Ishikawa (cell line): ENCODE data around the gene CCNL1.

Source experiments
- CEBPB ChIP-seq: IDR thresholded peaks from 2 replicates; pipeline ENCODE4 v1.6.1; 2012
- CREB1 ChIP-seq: IDR thresholded peaks from 2 replicates; pipeline ENCODE4 v1.6.1; 2012; ENCODE audit warnings: low read depth
- EGR1 ChIP-seq: IDR thresholded peaks from 2 replicates; pipeline ENCODE4 v1.6.1; 2012
- EP300 ChIP-seq: IDR thresholded peaks from 2 replicates; pipeline ENCODE4 v1.6.1; 2012; ENCODE audit warnings: borderline replicate concordance
- FOXM1 ChIP-seq: IDR thresholded peaks from 2 replicates; pipeline ENCODE4 v1.6.1; 2012; ENCODE audit warnings: low read depth, borderline replicate concordance
- NFIC ChIP-seq: IDR thresholded peaks from 2 replicates; pipeline ENCODE4 v1.6.1; 2012
- RAD21 ChIP-seq: IDR thresholded peaks from 2 replicates; pipeline ENCODE4 v1.6.1; 2012; ENCODE audit warnings: low read depth
- TAF1 ChIP-seq: IDR thresholded peaks from 2 replicates; pipeline ENCODE4 v1.6.1; 2012; ENCODE audit warnings: low read depth, mild to moderate bottlenecking
- TCF12 ChIP-seq: IDR thresholded peaks from 2 replicates; pipeline ENCODE4 v1.6.1; 2012; ENCODE audit warnings: low read depth
- TEAD4 ChIP-seq: IDR thresholded peaks from 2 replicates; pipeline ENCODE4 v1.6.1; 2012
- YY1 ChIP-seq: IDR thresholded peaks from 2 replicates; pipeline ENCODE4 v1.6.1; 2012; ENCODE audit warnings: low read depth
- ZBTB7A ChIP-seq: IDR thresholded peaks from 2 replicates; pipeline ENCODE4 v1.6.1; 2012; ENCODE audit warnings: low read depth
- TF ChIP-seq, protein P1 (sequence below): IDR thresholded peaks from 2 replicates; pipeline ENCODE4 v1.6.1; 2012
- TF ChIP-seq, protein P2 (sequence below): IDR thresholded peaks from 2 replicates; pipeline ENCODE4 v1.6.1; 2012
- TF ChIP-seq, protein P3 (sequence below): IDR thresholded peaks from 2 replicates; pipeline ENCODE4 v1.6.1; 2012; ENCODE audit warnings: low read depth, mild to moderate bottlenecking

The CCNL1 gene

DNA sequence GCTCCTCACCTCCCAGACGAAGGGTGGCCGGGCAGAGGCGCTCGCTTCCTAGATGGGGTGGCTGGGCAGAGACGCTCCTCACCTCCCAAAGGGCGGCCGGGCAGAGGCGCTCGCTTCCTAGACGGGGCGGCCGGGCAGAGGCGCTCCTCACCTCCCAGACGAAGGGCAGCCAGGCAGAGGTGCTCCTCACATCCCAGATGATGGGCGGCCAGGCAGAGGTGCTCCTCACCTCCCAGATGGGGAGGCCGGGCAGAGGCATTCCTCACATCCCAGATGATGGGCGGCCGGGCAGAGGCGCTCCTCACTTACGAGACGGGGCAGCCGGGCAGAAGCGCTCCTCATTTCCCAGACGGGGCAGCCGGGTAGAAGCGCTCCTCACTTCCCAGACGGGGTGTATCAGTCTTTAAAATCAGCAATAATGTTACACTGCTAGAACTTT, 19.4 kb upstream of the CCNL1 start:
- no peak for TF ChIP-seq NFIC
- TF ChIP-seq, protein P1, sequence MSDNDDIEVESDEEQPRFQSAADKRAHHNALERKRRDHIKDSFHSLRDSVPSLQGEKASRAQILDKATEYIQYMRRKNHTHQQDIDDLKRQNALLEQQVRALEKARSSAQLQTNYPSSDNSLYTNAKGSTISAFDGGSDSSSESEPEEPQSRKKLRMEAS: no peak
- TF ChIP-seq, protein P2, sequence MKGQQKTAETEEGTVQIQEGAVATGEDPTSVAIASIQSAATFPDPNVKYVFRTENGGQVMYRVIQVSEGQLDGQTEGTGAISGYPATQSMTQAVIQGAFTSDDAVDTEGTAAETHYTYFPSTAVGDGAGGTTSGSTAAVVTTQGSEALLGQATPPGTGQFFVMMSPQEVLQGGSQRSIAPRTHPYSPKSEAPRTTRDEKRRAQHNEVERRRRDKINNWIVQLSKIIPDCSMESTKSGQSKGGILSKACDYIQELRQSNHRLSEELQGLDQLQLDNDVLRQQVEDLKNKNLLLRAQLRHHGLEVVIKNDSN: no peak
- no peak for TF ChIP-seq TAF1
- no peak for TF ChIP-seq FOXM1
- no peak for TF ChIP-seq EP300
- TF ChIP-seq EGR1: no peak
- no peak for TF ChIP-seq ZBTB7A
- no peak for TF ChIP-seq RAD21
- no peak for TF ChIP-seq CEBPB
- no peak for TF ChIP-seq CREB1
- no peak for TF ChIP-seq TCF12
- TF ChIP-seq, protein P3, sequence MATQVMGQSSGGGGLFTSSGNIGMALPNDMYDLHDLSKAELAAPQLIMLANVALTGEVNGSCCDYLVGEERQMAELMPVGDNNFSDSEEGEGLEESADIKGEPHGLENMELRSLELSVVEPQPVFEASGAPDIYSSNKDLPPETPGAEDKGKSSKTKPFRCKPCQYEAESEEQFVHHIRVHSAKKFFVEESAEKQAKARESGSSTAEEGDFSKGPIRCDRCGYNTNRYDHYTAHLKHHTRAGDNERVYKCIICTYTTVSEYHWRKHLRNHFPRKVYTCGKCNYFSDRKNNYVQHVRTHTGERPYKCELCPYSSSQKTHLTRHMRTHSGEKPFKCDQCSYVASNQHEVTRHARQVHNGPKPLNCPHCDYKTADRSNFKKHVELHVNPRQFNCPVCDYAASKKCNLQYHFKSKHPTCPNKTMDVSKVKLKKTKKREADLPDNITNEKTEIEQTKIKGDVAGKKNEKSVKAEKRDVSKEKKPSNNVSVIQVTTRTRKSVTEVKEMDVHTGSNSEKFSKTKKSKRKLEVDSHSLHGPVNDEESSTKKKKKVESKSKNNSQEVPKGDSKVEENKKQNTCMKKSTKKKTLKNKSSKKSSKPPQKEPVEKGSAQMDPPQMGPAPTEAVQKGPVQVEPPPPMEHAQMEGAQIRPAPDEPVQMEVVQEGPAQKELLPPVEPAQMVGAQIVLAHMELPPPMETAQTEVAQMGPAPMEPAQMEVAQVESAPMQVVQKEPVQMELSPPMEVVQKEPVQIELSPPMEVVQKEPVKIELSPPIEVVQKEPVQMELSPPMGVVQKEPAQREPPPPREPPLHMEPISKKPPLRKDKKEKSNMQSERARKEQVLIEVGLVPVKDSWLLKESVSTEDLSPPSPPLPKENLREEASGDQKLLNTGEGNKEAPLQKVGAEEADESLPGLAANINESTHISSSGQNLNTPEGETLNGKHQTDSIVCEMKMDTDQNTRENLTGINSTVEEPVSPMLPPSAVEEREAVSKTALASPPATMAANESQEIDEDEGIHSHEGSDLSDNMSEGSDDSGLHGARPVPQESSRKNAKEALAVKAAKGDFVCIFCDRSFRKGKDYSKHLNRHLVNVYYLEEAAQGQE: no peak
- TF ChIP-seq YY1: no peak
- no peak for TF ChIP-seq TEAD4

DNA sequence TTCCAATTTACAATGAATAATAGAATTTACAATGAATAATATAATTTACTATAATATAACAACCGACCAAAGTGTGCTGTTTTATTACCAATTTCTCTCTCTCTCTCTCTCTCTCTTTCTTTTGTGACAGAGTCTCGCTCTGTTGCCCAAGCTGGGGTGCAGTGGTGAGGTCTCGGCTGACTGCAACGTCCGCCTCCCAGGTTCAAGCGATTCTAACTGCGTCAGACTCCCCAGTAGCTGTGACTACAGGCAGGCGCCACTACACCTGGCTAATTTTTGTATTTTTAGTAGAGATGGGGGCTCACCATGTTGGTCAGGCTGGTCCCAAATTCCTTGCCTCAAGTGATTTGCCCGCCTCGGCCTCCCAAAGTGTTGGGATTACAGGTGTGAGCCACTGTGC, 17.0 kb upstream of the CCNL1 start:
- TF ChIP-seq, protein P2: no peak
- TF ChIP-seq TAF1 (no peak), EP300 (no peak), FOXM1 (no peak), NFIC (no peak)

DNA sequence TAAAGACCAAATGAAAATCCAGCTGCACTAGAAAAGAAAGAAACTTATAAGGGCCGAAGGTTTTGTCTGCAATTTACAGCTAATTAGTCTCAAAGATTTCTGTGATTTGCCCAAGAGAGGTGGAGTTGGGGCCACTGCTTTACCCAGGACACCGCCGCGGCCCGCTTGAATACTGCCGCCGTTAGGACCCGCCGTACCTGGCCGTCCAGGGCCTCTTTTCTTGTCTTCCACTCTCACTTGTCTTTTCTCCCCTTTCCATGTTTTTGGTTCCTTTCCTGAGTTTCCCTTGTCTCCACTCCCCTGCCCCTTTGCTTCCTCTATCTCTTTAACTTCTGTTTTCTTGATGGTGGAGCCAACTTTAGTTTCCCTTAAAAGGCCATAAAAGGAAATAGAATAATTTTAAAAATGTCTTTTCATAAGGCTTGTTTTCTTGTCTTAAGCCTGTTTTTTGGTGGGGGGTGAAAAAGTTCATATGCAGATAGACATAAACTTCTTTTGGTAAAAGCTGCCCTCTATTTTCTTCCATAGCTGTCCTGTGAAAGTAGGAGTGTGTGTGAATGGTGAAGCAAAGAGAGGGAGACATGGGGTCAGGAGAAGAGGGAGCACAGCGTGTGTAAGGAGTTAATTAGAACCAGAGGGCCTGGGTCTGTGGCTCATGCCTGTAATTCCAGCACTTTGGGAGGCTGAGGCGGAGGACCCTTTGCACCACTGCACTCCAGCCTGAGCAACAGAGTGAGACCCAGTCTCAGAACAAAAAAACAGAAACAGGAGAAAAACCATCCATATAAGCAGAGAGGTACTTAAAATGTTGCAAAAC, 16.0 kb upstream of the CCNL1 start:
- TF ChIP-seq FOXM1: no peak
- TF ChIP-seq EGR1: no peak
- TF ChIP-seq TEAD4: no peak

DNA sequence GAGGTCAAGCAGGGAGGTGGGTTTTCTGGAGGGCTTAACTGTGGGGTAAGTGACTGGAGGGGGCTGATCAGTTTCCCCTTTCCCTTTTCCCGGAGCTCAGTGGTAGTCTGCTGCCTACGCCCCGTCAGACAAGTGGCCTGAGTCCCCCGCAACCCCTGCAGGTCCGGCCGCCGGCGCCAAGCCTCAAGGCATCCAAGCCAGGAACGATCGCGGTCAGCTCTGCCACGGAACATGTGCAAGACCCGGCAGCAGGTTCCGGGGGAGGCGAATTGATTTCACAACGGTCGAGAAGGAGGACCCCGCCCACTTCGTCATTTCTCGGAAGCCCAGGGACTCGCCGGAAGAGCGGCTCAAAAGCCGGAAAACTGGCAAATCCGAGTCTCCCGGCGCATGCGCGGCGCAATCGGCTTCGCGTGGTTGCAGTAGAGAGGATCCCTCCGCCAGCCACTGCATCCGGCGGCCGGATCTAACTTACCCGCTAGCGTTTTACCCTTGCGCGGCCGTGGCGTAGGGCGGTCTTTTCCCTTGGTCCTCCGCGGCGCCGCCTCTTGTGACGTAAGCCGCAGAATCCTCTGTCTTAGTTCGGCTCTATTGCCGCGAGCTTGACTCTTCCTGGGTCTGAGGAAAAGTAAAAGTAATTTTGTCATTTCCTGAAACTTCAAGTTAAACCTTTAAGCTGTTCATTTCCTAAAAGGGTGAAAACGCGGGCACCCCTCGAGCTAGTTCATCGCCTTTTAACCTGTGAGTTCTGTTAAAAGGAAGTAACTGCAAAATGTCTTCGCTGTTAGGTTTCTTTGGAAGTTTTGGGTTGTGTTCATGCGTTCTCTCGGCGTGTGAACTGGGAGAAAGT, 14.9 kb upstream of the CCNL1 start:
- TF ChIP-seq, protein P3: no peak
- TF ChIP-seq TEAD4 (0 out of 2 replicates have a peak, but pooled peaks have one; percentile 8), FOXM1 (peak; percentile 69), EGR1 (peak; percentile 28; the same call in 1 of the 2 replicates), CEBPB (peak; percentile 95), TCF12 (peak; percentile 54), TAF1 (peak; percentile 93), EP300 (no peak), YY1 (peak; percentile 62), NFIC (no peak), CREB1 (peak; percentile 85), RAD21 (no peak), ZBTB7A (no peak)
- TF ChIP-seq, protein P2: no peak
- TF ChIP-seq, protein P1: peak; percentile 94

DNA sequence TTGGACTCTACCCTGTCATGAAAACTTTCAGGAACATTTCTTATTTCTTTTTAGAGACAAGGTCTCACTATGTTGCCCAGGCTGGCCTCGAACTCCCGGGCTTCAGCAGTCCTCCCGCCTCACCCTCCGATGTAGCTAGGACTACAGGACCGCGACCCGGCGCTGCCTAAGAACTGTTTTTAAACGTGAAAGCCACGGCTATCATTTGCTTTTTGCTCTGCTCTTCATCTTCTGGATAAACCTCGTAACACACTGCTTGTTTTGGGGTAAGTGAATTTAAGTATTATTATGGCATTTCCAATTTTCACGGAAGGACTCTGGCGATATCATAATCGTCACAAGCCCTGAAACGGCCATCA, 14.3 kb upstream of the CCNL1 start:
- no peak for TF ChIP-seq RAD21
- no peak for TF ChIP-seq CEBPB
- TF ChIP-seq FOXM1: no peak
- TF ChIP-seq EGR1: no peak
- TF ChIP-seq, protein P3: no peak
- TF ChIP-seq CREB1: no peak
- no peak for TF ChIP-seq TAF1
- TF ChIP-seq TEAD4: no peak
- no peak for TF ChIP-seq YY1
- no peak for TF ChIP-seq EP300
- TF ChIP-seq TCF12: no peak
- TF ChIP-seq, protein P2: no peak
- no peak for TF ChIP-seq ZBTB7A
